Activated effector memory CD4-positive, alpha-beta T cell treated with anti-CD3 and anti-CD28 coated beads, Interleukin-2, amount 50 U/mL, for 16 hours (primary cell): ENCODE measurements around the gene NOS1.
A peak's percentile ranks its signal among the peaks of the same experiment; 100 is the strongest.
"Not testable (repeated sequence)": the region's sequence is repeated elsewhere in the genome, so short reads cannot be mapped to it uniquely, and the experiment has no call there.

Source experiments
- DNase-seq: peaks from one replicate; pipeline ENCODE4 v3.0.0-alpha.2; 2020

Gene NOS1

DNA sequence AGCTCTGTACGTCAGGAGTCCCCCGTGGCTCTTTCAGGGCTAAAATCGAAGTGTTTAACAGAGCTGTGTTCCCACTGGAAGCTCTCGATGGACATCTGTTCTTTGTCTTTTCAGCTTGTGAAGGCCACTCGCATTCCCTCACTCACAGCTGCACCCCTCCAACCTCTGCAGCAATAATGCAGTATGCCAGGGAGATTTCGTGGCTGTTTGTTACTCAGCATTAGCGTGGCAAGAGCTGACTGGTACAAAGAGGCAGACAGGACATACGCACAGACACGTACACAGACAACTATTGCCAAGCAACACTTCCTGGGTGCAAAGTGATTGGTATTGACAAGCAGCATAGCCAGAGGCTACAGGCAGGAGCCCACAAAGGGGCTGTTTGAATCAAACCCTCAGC lies 159.4 kb downstream of the NOS1 start:
- DNase-seq, result peak; percentile 17

DNA sequence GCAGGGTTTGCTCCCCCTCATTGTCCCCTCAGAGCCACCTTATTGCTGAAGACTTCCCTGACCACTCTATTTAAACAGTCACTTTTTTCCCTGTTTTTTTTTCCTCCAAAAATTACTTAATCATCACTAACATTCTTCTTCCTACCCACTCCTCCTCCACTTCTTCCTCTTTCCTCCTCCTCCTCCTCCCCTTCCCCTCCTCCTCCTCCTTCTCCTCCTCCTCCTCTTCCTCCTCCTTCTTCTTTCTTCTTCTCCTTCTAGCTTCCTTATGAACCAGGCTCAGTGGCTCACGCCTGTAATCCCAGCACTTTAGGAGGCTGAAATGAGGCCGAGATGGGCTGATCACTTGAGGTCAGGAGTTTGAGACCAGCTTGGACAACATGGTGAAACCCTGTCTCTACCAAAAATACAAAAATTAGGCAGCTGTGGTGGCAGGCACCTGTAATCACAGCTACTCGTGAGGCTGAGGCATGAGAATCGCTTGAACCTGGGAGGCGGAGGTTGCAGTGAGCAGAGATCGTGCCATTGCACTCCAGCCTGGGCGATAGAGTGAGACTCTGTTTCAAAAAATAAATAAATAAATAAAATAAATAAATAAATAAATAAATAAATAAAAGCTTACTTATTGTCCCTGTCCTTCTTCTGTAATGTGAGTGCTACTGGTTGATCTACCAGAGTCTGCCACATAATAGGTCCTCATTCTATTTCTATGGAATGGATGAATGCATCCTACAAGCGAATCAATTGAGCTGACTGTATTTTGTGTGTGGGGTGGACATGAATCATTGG lies 161.3 kb downstream of the NOS1 start:
- DNase-seq, result peak; percentile 9

DNA sequence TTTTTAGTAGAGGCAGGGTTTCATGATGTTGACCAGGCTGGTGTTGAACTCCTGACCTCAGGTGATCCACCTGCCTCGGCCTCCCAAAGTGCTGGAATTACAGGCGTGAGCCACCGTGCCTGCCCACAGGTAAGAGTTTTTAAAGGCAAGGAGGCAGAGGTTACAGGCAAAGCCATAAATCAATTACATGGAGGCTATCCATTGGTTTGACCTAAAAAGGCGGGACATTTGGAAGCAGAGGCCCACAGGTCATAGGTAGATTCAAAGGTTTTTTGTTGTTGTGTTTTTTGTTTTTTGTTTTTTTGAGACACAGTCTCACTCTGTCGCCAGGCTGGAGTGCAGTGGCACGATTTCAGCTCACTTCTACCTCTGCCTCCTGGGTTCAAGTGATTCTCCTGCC lies 165.1 kb downstream of the NOS1 start:
- not testable (repeated sequence) for DNase-seq

DNA sequence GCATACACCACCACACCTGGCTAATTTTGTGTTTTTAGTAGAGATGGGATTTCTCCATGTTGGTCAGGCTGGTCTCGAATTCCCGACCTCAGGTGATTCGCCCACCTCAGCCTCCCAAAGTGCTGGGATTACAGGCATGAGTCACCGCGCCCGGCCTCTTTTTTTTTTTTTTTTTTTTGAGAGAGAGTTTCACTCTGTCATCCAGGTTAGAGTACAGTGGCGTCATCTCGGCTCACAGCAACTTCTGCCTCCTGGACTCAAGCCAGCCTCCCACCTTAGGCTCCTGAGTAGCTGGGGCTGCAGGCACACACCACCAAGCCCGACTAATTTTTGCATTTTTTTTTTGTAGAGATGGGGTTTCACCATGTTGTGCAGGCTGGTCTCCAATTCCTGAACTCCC lies 166.4 kb downstream of the NOS1 start:
- not testable (repeated sequence) for DNase-seq

DNA sequence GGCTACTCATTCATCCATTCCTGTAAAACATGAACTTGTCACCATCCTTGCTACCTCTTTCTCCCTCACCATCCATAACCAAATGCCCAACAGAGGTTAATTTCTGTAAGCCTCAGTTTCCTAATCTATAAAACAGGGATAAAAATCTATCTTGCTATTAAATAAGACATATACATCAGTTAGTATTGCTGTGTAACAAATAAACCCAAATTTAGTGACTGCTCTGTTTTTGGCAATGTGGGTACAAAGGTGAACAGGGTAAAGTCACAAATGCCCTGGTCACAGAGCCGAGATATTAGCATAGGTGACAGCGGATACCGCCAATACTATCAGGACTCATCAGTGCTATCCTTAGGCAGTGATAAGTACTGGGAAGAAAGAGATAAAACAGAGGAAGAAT lies 167.5 kb downstream of the NOS1 start:
- DNase-seq, result no peak

DNA sequence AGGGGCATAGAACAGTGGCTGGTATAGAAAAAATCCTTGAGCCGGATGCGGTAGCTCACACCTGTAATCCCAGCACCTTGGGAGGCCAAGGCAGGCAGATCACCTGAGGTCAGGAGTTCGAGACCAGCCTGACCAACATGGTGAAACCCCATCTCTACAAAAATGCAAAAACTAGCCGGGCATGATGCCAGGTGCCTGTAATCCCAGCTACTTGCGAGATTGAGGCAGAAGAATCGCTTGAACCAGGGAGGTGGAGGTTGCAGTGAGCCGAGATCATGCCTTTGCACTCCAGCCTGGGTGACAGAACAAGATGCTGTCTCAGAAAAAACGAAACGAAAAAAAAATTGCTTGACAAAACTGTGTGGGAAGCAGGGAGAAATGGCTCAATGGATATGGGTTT lies 168.8 kb downstream of the NOS1 start:
- DNase-seq, result not testable (repeated sequence)

DNA sequence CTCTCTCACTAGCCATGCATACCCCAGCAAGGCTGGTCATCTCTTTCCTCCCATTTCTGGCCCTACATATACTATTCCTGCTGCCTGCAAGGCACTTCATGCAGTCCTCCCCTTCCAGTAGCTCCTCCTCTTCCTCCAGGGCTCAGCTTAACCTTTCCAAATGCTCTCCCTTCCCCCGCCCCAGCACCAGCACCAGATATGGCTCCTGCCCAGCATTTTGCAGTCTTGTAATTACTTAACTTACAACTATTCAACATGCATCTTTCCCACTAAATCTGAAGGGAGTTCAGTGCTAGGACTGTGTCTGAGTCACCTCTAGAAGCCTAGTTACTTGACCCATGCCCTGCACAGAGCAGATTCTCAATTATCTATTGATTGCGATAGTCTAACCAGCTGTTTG lies 169.4 kb downstream of the NOS1 start:
- no peak for DNase-seq

DNA sequence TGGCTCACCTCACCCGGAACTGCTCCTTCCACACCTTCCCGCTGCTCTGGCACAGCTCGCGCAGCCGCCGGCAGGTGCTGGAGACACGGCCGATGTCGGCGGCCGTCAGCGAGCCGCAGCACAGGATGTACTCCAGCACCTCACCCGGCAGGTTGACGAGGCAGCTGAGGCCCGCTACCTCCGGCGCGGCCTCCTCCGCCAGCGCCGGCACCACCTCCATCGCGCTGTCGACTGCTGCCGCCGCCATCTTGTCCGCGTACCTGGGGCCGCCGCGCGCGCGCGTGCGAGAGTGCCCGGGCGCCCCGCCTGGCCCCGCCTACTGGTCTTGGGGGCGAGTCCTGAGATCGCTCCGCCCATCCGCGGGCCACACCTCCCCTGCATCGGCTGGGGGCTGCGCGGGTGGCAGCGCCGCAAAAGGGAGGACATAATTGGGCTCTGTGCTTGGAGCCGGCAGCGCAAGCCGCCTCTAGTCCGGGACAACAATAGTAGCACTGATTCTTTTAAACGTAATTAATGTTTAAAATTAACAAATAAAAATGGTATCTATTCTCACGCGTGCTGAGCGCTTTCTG lies 171.1 kb downstream of the NOS1 start, which contains the start of gene FBXO21:
Gene FBXO21, minus strand, starts transcription at position 261 of the 572 bp plus-strand sequence. Its CDS starts 14 bp downstream, at position 247.
- peak; percentile 98 for DNase-seq

DNA sequence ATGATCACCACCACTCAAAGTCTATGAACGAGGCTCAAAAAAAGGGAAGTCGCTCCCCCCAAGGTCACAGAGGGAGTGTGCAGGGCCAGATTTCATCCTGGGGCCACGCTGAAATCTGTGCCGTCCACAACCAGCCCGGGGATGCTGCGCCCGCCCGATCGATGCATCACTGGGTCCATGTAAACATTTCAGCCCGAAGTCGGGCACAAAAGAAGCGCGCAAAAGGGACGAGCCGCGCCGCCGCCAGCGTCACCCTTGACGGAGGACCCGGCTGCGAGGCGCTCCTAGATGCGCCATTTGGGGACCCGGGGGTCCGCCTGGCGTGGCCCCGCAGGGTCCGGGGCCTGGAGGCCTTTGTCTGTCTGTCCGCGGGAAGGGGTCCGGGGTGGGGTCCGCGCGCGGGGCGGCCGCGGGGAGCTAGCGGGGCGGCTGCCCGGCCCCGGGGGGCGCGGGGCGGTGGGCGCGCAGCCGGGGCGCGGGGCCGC lies 171.7 kb downstream of the NOS1 start:
- DNase-seq, result peak; percentile 77

DNA sequence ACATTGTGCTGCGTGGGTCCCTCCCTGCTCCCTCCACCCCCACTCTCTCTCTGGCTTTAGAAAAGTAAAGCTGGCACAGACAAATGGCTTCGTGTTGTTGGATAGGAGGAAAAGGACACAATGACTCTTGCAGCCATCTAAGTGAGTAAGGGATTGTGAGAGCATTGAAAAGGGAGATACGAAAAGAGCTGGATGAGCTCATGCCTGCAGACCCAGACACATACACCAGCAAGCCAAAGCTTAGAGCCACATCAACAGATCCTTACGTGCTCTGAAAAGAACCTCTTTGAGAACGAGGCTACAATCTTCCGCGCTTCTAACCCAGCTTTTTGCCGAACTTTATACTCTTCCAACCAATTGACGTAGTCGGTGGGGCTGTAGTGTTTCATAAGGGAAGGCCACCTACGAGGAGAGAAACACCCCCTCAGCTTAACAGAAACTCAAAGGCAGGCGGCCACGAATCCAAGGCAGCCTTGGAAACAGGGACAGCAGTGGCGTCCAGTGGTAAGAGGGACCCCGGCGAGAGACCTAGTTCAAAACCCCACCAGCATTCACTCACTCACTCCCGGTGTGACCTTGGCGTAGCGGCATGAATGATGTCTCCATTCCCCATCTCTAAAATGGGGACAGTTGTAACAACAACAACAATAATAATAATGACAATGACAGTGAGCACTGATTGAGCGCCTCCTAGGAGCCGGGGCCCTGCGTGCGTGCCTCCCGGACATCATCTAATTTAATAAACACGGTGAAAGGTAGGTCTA lies 172.3 kb downstream of the NOS1 start:
- DNase-seq, result no peak

DNA sequence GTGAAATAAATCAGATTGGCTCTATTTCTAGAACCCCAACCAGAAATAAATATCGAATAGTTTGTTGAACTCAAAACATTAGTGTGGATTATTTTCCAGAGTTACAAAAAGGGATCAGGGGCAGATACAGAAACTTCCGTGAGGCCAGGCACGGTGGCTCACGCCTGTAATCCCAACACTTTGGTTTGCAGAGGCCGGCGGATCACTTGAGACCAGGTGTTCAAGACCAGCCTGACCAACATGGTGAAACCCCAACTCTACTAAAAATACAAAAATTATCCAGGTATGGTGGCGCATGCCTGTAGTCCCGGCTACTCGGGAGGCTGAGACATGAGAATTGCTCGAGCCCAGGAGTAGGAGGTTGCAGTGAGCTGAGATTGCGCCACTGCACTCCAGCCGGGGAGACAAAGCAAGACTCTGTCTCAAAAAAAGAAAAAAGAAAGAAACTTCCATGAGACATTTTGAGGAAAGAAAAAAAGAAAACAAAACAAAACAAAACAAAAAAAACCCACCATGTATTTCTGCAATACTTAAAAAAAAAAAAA lies 173.2 kb downstream of the NOS1 start:
- DNase-seq, result no peak

DNA sequence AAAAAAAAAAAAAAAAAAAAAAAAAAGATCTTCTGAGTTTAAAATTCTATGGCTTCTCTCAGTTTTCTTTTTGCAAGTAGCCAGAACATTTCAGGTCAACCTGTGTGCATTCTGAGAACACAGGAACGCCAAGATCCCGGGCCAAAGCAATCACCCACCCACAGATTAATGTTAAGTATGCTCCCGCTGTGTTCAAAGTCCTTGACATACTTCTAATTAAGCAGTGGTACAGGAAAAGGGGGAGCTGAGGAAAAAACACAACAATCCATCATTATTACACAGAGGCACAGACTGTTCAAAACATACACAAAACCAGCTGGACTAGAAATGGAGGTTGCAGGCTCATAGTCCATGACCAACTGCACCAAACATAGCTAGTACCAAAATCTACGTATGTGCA lies 174.0 kb downstream of the NOS1 start:
- DNase-seq, result no peak

DNA sequence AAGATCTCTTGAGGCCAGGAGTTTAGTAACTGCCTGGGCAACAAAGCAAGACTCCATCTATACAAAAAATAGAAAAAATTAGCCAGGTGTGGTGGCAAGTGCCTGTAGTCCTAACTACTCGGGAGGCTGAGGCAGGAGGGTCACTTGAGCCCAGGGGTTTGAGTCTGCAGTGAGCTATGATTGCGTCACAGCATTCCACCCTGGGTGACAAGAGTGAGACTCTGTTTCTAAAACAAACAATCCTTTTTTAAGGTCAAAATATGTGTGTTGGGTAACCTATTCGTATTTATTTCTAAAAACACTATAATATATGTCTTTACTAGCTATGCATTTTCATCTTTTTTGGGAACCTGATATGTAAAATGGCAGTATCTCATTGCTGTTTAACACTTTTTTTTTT lies 178.6 kb downstream of the NOS1 start:
- no peak for DNase-seq

DNA sequence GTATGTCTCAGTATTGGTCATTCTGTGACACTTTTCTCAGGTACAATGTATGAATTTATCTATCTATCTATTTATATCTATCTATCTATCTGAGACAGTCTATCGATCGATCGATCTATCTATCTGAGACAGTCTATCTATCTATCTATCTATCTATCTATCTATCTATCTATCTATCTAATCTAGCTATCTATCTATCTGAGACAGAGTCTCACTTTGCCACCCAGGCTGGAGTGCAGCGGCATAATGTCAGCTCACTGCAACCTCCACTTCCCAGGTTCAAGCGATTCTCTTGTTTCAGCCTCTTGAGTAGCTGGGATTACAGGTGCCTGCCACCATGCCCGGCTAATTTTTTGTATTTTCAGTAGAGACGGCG lies 180.0 kb downstream of the NOS1 start:
- not testable (repeated sequence) for DNase-seq

DNA sequence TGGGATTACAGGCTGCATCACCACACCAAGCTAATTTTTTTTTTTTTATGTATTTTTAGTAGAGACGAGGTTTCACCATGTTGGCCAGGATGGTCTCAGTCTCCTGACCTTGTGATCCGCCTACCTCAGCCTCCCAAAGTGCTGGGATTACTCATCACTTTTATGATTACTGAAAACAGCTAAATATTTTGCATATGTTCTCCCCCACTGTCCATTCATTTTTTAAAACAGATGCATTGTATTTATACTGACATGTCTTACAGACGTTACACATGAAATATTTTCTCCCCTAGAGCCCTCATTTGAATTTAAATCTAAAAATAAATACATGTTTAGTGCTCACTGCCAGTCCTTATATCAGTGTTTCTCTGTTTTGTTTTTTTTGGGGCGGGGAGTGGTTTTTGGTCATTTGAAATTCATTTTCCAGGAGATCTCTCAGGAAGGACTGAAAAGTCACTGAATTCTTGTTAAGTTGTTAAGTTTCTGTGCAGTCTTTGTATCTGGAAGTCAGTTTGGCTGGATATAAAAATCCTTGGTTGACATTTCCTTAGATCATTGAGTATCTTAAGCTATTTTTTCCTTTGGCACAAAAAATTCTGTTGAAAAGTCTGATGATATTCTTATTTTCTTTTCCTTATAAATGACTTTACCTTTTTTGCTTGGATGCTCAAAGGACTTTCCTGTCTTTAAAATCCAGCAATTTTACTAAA lies 180.5 kb downstream of the NOS1 start:
- DNase-seq, result no peak

DNA sequence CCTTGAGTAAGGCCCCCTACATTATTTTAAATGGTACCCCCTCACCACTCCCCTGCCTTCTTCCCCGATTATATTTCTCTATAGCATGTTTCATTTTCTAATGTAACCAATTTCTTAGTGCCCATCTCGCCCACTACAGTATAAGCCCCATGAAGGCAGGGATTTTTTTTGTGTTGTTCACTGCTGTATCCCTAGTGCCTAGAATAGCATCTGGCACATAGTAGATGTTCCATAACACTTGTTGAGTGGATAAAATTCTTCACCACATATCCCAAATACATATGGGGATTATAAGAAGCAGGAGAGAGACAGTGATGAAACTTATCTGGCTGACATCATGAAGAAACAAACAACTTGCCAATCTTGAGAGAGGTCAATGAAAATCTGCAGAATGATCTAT lies 182.7 kb downstream of the NOS1 start:
- DNase-seq, result no peak

DNA sequence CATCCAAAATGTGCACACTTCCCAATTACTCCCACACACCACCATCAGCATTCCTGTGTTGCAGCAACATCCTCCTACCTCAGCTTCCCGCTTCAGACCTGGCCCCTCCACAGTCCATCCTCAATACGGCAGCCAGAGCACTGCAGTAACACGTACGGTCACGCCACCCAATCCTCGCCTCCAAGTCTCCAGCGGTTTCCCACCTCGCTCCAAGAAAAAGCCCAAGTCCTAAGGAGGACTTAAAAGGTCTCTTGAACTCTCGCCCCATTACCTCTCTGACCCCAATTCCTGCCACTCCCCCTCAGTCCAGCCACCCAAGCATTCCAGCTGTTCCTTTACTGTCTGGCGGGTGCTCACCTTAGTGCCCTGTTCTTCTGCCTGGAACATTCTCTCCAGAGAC lies 183.1 kb downstream of the NOS1 start:
- DNase-seq, result no peak

DNA sequence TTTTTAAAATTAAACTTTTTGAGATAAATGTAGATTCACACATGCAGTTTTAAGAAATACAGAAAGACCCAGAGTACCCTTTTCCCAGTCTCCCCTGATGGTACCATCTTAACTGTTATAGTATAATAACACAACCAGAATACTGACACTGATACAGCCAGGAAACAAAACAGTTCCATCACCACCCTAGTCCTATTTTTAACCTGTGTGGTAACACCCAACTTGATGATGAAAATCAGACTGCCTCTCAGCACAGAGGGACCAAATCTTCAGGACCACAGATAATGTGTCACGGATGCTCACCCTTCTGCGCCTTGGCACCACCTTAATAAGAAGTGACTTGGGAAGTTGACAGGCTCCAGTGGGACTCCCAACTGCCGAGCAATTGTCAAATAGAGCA lies 189.3 kb downstream of the NOS1 start:
- no peak for DNase-seq

DNA sequence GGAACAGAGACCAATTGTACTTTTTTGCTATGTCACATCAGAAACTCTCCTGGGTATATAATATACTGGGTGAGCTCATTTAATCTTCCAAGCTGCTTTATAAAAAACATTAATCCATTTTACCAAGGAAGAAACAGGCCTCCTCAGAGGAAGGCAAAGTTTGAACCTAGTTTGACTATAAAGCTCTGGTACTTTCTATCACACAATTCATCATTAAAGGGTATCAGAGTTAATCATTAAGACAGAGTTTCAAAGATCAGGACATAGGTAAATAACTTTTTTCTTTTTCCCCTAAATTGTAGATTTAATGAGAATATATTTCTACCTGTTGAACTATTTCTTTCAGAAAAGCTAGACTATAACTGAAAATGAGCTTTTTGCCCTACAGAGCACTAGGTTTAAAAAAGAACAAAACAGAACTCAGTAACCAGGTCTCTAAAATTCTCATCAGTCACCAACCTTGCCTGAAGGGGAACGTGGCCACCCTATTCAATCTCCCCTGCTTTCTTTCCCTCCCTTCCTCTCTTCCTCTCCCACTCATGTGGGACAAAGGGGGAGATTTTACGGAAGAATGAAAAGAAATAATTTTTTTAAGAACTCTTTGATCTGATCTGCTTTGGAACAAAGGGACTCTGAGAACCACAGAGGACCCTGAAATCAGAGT lies 189.8 kb downstream of the NOS1 start:
- no peak for DNase-seq

DNA sequence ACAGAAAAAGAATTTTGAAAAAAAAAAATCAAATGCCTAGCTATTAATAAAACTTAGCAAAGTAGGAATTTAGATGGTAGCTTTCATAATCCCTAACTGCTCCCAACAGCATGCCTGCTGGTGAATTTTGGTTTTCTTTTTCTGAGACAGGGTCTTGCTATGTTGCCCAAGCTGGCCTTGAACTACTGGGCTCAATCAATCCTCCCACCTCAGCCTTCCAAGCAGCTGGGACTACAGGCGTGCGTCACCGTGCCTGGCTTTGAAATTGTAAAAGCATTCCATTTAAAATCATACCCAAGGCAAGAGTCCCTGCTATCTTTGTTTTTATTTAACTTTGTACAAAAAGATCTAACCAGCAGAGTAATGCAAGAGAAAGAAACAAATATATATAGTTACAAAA lies 191.9 kb downstream of the NOS1 start:
- no peak for DNase-seq

DNA sequence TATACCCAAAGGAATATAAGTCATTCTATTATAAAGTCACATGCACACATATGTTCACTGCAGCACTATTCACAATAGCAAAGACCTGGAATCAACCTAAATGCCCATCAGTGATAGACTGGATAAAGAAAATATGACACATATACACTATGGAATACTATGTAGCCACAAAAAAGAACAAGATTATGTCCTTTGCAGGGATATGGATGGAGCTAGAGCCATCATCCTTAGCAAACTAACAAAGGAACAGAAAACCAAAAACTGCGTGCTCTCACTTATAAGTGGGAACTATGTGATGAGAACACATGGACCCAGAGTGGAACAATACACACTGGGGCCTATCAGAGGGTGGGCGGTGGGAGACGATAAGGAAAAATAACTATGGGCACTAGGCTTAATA lies 192.4 kb downstream of the NOS1 start:
- DNase-seq, result no peak

DNA sequence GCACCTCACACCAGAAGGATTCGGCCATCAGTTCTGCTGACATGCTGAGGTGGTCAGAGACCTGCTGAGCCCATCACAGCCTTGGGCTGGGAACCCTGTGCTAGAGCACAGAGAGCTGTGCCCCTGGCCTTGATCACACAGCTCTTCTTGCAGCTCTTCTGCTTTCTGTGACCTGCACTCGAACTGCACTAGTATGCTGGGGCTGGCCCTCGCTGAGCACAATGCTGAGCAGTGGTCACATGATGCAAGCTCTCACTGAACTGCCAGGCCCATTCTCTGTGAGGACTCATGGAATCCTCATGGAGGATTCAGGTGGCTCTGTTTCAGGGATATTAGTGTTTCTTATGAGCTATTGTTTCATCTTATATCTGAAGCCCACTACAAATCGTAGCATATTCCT lies 193.7 kb downstream of the NOS1 start:
- DNase-seq, result no peak
